WI38 (cell line): ENCODE measurements around the gene HSBP1.

Experiments used
- H3K4me3 ChIP-seq: 2 replicates; pipeline ENCODE4 v1.5.1; 2011; ENCODE audit warnings: low read depth, mild to moderate bottlenecking, control low read depth, low read length
- TF ChIP-seq, protein P1 (sequence below): IDR thresholded peaks from 2 replicates; pipeline ENCODE4 v1.5.1; 2012; ENCODE audit warnings: low read depth, mild to moderate bottlenecking, control low read depth, low read length

Gene HSBP1

GRCh38 chr16:83830091-83830768 is 22.5 kb downstream of the HSBP1 start:
- no peak overlapping the region for H3K4me3 ChIP-seq
- TF ChIP-seq, protein P1, sequence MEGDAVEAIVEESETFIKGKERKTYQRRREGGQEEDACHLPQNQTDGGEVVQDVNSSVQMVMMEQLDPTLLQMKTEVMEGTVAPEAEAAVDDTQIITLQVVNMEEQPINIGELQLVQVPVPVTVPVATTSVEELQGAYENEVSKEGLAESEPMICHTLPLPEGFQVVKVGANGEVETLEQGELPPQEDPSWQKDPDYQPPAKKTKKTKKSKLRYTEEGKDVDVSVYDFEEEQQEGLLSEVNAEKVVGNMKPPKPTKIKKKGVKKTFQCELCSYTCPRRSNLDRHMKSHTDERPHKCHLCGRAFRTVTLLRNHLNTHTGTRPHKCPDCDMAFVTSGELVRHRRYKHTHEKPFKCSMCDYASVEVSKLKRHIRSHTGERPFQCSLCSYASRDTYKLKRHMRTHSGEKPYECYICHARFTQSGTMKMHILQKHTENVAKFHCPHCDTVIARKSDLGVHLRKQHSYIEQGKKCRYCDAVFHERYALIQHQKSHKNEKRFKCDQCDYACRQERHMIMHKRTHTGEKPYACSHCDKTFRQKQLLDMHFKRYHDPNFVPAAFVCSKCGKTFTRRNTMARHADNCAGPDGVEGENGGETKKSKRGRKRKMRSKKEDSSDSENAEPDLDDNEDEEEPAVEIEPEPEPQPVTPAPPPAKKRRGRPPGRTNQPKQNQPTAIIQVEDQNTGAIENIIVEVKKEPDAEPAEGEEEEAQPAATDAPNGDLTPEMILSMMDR: no peak

DNA sequence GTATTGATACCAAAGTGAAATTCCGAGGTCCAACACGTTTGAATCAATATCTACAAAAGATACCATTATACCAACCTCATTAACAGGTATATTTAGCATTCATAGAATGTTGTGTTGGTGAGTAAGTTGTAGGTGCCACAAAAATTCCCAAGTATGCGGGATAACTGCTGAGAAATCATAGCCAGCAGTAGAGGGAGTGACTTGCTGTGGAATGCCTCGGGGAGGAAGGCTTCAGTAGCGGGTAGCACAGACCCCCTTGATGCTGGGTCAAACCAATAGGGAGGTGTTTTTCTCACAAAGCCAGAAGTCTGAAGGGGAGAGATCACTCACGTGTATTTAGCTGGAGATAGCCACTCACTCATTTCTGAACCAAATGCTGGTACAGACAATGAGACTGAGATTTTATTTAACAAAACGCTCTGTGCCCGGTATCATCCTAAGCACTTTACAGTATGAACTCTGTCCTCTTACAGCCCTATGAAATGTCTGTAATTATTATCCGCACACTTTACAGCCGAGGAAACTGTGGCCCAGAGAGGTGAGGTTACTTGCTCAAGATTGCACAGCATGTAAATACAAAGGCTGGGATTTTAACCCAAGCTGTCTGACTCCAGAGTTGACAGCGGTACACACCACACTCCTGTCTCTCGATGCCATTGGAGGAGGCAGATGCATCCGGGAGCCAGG is 23.1 kb downstream of the HSBP1 start:
- no peak overlapping the region for H3K4me3 ChIP-seq
- TF ChIP-seq, protein P1: no peak

- H3K4me3 ChIP-seq: no peak overlapping the region
- TF ChIP-seq, protein P1: no peak
Observed at GRCh38 chr16:83831456-83831987, 23.7 kb downstream of the HSBP1 start.

- no peak overlapping the region for H3K4me3 ChIP-seq
- TF ChIP-seq, protein P1: no peak
Observed at GRCh38 chr16:83833921-83834320, 26.1 kb downstream of the HSBP1 start.

DNA sequence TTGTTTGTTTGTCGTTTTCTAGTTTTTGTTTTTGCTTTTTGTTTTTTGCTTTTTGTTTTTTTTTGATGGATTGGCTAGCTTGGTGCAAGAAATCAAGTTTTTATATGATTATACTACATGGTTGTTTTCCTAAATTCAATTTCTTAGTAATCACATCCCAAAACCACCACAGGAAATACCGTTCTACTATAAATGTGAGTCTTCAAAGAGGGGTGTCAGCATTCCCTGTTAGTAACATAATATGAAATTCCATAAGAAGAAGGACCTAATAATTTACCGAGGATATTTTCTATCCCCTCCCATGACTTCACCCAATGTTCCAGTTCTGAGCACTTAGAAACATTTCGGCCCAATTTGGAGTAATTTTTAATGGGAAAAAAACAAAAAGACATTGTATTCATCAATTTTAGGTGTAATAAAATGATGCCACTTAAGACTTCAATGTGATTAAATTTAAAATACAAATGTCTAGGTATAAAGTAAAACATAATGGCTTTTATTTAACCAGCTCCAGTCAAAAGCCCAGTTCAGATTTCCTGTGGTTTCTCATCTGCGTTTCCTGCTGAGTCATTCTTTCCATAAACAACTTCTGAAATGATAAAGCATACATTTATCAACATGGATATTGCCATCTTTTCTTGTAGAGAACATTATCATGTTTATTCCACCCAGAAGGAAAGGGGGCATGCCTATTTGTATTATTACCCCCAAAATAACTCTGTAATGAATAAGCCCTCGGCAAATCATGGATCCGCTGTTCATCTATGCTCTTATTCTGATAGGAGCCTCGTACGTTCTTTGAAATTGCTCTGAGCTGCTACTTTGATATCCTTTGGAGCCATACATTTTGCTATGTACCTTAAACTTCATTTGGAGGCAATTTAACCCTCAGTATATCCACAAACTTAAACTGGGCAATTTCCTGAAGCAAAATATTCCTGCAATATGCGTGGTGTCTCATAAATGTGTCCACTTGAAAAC is 28.1 kb downstream of the HSBP1 start:
- no peak overlapping the region for H3K4me3 ChIP-seq
- TF ChIP-seq, protein P1: no peak

- TF ChIP-seq, protein P1: no peak
- H3K4me3 ChIP-seq: no peak overlapping the region
Observed at GRCh38 chr16:83837566-83837965, 29.8 kb downstream of the HSBP1 start.
